SK-N-SH treated with all-trans-retinoic acid at 6 μM for 48 hours (cell line): ENCODE results near the gene NDFIP1.

Experiments
- BACH2 ChIP-seq: fragments of 250-450 bp; sonication (Bioruptor Pico); IDR thresholded peaks from 2 replicates; pipeline ENCODE4 v1.9.0; 2021; ENCODE audit warnings: mild to moderate bottlenecking, borderline replicate concordance
- TCF4 ChIP-seq: fragments of 250-450 bp; sonication (Bioruptor Pico); IDR thresholded peaks from 2 replicates; pipeline ENCODE4 v1.8.0; 2021; ENCODE audit warnings: mild to moderate bottlenecking, moderate library complexity, borderline replicate concordance
- ZC3H10 ChIP-seq: fragments of 250-450 bp; sonication (Bioruptor Pico); IDR thresholded peaks from 2 replicates; pipeline ENCODE4 v1.5.1; 2021; ENCODE audit warnings: mild to moderate bottlenecking, moderate library complexity
- ZFP30 ChIP-seq: fragments of 450-650 bp; formaldehyde crosslinking; IDR thresholded peaks from 2 replicates; pipeline ENCODE4 v1.5.0; 2022; ENCODE audit warnings: mild to moderate bottlenecking, moderate library complexity
- TF ChIP-seq, protein P1 (sequence below): fragments of 250-450 bp; sonication (Bioruptor Pico); IDR thresholded peaks from 2 replicates; pipeline ENCODE4 v1.5.1; 2020; ENCODE audit warnings: low read depth, mild to moderate bottlenecking, moderate library complexity
- TF ChIP-seq, protein P2 (sequence below): fragments of 250-450 bp; sonication (Bioruptor Pico); IDR thresholded peaks from 2 replicates; pipeline ENCODE4 v1.5.1; 2021; ENCODE audit warnings: mild to moderate bottlenecking, moderate library complexity

GRCh38 chr5:142128675-142129208 lies 20.2 kb downstream of the NDFIP1 start:
- TF ChIP-seq, protein P1, sequence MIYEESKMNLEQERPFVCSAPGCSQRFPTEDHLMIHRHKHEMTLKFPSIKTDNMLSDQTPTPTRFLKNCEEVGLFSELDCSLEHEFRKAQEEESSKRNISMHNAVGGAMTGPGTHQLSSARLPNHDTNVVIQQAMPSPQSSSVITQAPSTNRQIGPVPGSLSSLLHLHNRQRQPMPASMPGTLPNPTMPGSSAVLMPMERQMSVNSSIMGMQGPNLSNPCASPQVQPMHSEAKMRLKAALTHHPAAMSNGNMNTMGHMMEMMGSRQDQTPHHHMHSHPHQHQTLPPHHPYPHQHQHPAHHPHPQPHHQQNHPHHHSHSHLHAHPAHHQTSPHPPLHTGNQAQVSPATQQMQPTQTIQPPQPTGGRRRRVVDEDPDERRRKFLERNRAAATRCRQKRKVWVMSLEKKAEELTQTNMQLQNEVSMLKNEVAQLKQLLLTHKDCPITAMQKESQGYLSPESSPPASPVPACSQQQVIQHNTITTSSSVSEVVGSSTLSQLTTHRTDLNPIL (CRISPR knock-in tag), result no peak
- TF ChIP-seq, protein P2, sequence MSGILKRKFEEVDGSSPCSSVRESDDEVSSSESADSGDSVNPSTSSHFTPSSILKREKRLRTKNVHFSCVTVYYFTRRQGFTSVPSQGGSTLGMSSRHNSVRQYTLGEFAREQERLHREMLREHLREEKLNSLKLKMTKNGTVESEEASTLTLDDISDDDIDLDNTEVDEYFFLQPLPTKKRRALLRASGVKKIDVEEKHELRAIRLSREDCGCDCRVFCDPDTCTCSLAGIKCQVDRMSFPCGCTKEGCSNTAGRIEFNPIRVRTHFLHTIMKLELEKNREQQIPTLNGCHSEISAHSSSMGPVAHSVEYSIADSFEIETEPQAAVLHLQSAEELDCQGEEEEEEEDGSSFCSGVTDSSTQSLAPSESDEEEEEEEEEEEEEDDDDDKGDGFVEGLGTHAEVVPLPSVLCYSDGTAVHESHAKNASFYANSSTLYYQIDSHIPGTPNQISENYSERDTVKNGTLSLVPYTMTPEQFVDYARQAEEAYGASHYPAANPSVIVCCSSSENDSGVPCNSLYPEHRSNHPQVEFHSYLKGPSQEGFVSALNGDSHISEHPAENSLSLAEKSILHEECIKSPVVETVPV (CRISPR knock-in tag), result no peak
- TF ChIP-seq BACH2 (CRISPR knock-in tag) (no peak), ZFP30 (CRISPR knock-in tag) (no peak), ZC3H10 (CRISPR knock-in tag) (no peak), TCF4 (CRISPR knock-in tag) (no peak)
